ENCODE data around the gene CLDN16. TPM values are rescaled to one million over a fixed set of nuclear protein-coding genes. Genes with fewer than 3 reads are reported as not detected.

The CLDN16 gene
- total RNA-seq, 1 experiment from 2014 or later: not detected

DNA sequence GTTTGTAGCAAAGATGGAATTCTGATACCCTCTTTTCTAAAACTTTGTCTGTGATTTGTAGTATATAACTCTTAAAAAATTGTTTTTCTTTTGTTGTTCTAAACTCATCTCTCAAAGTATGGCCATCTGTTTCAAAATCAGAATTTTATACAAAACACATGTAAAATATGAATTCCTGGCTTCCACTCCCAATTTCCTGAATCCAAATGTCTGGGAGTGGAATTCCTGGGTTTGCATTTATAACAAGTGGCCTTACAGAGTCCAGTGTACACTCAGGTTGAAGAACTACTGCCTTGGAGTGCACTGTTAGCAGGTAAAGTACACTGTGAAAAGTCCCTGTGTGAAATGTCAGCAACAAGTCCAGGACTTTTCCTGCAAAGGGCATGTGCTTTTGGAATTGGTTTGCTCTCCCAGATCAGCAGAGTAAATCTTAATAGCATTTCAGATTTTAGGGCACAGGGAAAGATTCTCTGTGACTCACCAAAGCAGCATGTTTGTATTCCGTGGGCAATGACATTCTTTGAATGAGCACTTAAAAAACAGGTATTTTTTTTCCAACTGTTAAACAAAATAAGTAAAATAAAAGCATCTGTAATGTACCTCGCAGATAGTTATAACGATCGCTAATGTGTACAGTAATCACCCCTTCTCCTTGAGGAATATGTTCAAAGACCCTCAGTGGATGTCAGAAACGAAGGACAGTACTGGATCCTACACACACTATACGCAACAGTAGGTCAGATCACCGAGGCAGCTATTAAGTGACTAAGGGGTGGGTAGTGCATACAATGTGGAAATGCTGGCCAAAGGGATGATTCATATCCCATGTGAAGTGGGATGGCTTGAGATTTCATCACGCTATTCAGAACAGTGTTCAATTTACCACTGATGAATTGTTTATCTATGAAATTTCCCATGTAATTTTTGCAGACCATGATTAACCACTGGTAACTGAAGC lies 2.0 kb upstream of the CLDN16 start:
- POLR2A ChIA-PET: interaction anchor here (0.9 to 1.4 kb wide), 4 partner anchors 10 to 38 kb away, joined by 3 to 7 read pairs (median 4); no protein-coding TSS in a partner anchor
- ATAC-seq (peak; percentile 75), DNase-seq (ENCODE audit: low read depth, low spot score) (peak; percentile 85)
- Histone ChIP-seq H3K4me3 (replicated peaks in 1 of 2; ENCODE audit: low read depth in 1 of 2, low read length in 2 of 2) (peak overlapping the region in 1 of 2 experiments; percentile 10; a peak in 1 of 4 replicates), H3K27me3 (ENCODE audit: insufficient read depth, low read length) (no peaks in the 10 kb centered on the region), H3K4me2 (ENCODE audit: low read length) (peak overlapping the region; percentile 57), H3K4me1 (ENCODE audit: control insufficient read depth in 1 of 2, insufficient read depth in 2 of 2, low read length in 2 of 2) (peaks cover 5 to 18% of the 10 kb centered on the region in 2 experiments; a peak in 2 of 4 replicates), H3K9me3 (ENCODE audit: control insufficient read depth in 1 of 2, insufficient read depth in 1 of 2, low read depth in 1 of 2, low read length in 2 of 2) (no peaks in the 10 kb centered on the region), H3K36me3 (ENCODE audit: control insufficient read depth in 1 of 2, insufficient read depth in 2 of 2, low read length in 2 of 2) (no peaks in the 10 kb centered on the region), H3K9ac (ENCODE audit: low read length) (no peak overlapping the region), H3K79me2 (ENCODE audit: insufficient read depth, low read length) (no peaks in the 10 kb centered on the region), H3K9me2 (ENCODE audit: insufficient read depth) (no peaks in the 10 kb centered on the region), H2AFZ (ENCODE audit: low read depth, low read length, poor library complexity, severe bottlenecking) (peak overlapping the region; percentile 89), H4K20me1 (ENCODE audit: insufficient read depth) (no peaks in the 10 kb centered on the region), H3K27ac (ENCODE audit: low read depth, low read length) (no peak overlapping the region)
- CTCF ChIA-PET: interaction anchor here (1.2 to 2.0 kb wide), 3 partner anchors 38 to 425 kb away, joined by 5 to 10 read pairs (median 8); no protein-coding TSS in a partner anchor
- TSS peak; percentile 100 for BruUV-seq (replicated peaks)
- intact Hi-C loops (cut with micrococcal nuclease): loop anchor here (10.0 kb wide), 1 partner anchor 361 kb away; no protein-coding TSS in a partner anchor
- TF ChIP-seq ATF3 (IDR thresholded peaks at IDR 0.05) (peak; percentile 79), SP1 (IDR thresholded peaks at IDR 0.05; ENCODE audit: low read depth) (peak; percentile 83), CBX3 (IDR thresholded peaks at IDR 0.05; ENCODE audit: low read depth) (peak; percentile 89), ZNF274 (IDR thresholded peaks at IDR 0.05; ENCODE audit: low read depth, low read length) (no peak), MAX (IDR thresholded peaks at IDR 0.05) (peak; percentile 55), POLR2AphosphoS5 (IDR thresholded peaks at IDR 0.05; ENCODE audit: low read depth, low read length) (peak; percentile 60; the same call in 1 of the 2 replicates), JUND (IDR thresholded peaks at IDR 0.05) (peak; percentile 84), RAD21 (IDR thresholded peaks at IDR 0.05; ENCODE audit: low read depth) (0 out of 2 replicates have a peak, but pooled peaks have one; percentile 1), ZFX (IDR thresholded peaks at IDR 0.05) (no peak), CEBPB (IDR thresholded peaks at IDR 0.05; ENCODE audit: low read depth) (peak; percentile 96), SRF (IDR thresholded peaks at IDR 0.05; ENCODE audit: low read depth) (no peak), FOSL1 (IDR thresholded peaks at IDR 0.05; ENCODE audit: low read depth) (peak; percentile 86)
- RAD21 ChIA-PET (ENCODE audit: low non-redundant PET in 1 of 2, low total read pairs in 2 of 2, uncharacterized antibody in 2 of 2, unreplicated experiment in 2 of 2): no interaction called here

All from HCT116 (cell line).